RWPE2 (cell line): ENCODE data around the gene SYNE1.

Source experiments
- ATAC-seq: fragments of 200-7000 bp; cut with Tn5 transposase; 3 replicates; pipeline ENCODE4 v1.9.1; 2021; ENCODE audit warnings: low read depth
- DNase-seq: peaks from one replicate; pipeline ENCODE4 v3.0.0-alpha.2; 2020; ENCODE audit warnings: low spot score
- H3K27ac ChIP-seq: fragments of 450-650 bp; 2 replicates; pipeline ENCODE4 v1.5.1; 2017; ENCODE audit warnings: mild to moderate bottlenecking; ENCODE audit not compliant: poor library complexity, severe bottlenecking
- H3K27me3 ChIP-seq: fragments of 250-450 bp; sonication (Bioruptor Pico); 2 replicates; pipeline ENCODE4 v1.5.1; 2021; ENCODE audit warnings: mild to moderate bottlenecking, moderate library complexity; ENCODE audit not compliant: insufficient read depth, poor library complexity, severe bottlenecking
- H3K36me3 ChIP-seq: fragments of 250-450 bp; sonication (Bioruptor Pico); 2 replicates; pipeline ENCODE4 v1.5.1; 2020; ENCODE audit warnings: low read depth, mild to moderate bottlenecking, moderate library complexity
- H3K4me1 ChIP-seq: fragments of 250-450 bp; sonication (Bioruptor Pico); 2 replicates; pipeline ENCODE4 v1.5.1; 2021; ENCODE audit warnings: mild to moderate bottlenecking, moderate library complexity; ENCODE audit not compliant: insufficient read depth, poor library complexity, severe bottlenecking
- H3K4me3 ChIP-seq: fragments of 250-450 bp; sonication (Bioruptor Pico); 2 replicates; pipeline ENCODE4 v1.5.1; 2021; ENCODE audit warnings: mild to moderate bottlenecking, moderate library complexity; ENCODE audit not compliant: severe bottlenecking
- H3K9me3 ChIP-seq: fragments of 250-450 bp; sonication (Bioruptor Pico); 2 replicates; pipeline ENCODE4 v1.5.1; 2021; ENCODE audit warnings: mild to moderate bottlenecking, moderate library complexity; ENCODE audit not compliant: severe bottlenecking
- TF ChIP-seq, protein P1 (sequence below): fragments of 450-650 bp; IDR thresholded peaks from one replicate; pipeline ENCODE4 v1.5.1; 2017; ENCODE audit warnings: mild to moderate bottlenecking, moderate library complexity; ENCODE audit not compliant: poor library complexity, severe bottlenecking

Gene SYNE1

DNA sequence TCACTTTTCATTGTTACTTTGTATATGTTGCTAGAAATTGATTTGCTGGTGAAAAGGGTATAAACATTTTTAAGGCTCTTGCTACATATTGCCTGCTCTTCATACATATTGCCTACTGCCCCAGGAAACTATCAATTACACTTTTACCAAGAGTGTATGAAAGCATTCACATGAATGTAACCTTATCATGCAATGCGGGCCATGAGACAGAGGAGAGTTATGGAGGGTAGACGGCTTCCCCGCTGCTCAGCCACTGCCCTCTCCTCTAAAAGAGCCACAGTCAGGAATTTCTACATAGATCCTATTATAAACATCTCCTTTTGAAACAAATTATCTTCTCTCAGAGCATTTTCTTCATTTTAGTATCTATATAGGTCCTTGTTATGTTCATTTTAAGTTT lies 565.3 kb downstream of the SYNE1 start:
- DNase-seq (no peak), ATAC-seq (no peak)
- no peaks in the 10 kb centered on the region for H3K36me3 ChIP-seq
- no peak overlapping the region for H3K4me3 ChIP-seq
- no peaks in the 10 kb centered on the region for H3K4me1 ChIP-seq
- no peaks in the 10 kb centered on the region for H3K9me3 ChIP-seq
- TF ChIP-seq, protein P1, sequence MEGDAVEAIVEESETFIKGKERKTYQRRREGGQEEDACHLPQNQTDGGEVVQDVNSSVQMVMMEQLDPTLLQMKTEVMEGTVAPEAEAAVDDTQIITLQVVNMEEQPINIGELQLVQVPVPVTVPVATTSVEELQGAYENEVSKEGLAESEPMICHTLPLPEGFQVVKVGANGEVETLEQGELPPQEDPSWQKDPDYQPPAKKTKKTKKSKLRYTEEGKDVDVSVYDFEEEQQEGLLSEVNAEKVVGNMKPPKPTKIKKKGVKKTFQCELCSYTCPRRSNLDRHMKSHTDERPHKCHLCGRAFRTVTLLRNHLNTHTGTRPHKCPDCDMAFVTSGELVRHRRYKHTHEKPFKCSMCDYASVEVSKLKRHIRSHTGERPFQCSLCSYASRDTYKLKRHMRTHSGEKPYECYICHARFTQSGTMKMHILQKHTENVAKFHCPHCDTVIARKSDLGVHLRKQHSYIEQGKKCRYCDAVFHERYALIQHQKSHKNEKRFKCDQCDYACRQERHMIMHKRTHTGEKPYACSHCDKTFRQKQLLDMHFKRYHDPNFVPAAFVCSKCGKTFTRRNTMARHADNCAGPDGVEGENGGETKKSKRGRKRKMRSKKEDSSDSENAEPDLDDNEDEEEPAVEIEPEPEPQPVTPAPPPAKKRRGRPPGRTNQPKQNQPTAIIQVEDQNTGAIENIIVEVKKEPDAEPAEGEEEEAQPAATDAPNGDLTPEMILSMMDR: no peak
- H3K27ac ChIP-seq: no peak overlapping the region
- no peaks in the 10 kb centered on the region for H3K27me3 ChIP-seq
